WTC11 (cell line): ENCODE data around the gene HAUS2. TPM values are rescaled to one million over a fixed set of nuclear protein-coding genes. Genes with fewer than 3 reads are reported as not detected.
A peak's percentile ranks its signal among the peaks of the same experiment; 100 is the strongest.
"Not testable (repeated sequence)": the region's sequence is repeated elsewhere in the genome, so short reads cannot be mapped to it uniquely, and the experiment has no call there.

Source experiments
- ATAC-seq: fragments of 200-7000 bp; cut with Tn5 transposase; 2 replicates; pipeline ENCODE4 v1.10.0; 2021; ENCODE audit warnings: mild to moderate bottlenecking, moderate library complexity
- CTCF ChIA-PET: fragments of 300-600 bp; sonication (Branson Sonifier 250); formaldehyde crosslinking; loops from one replicate; lab custom pipeline; 2021; ENCODE audit warnings: antibody characterized with exemption; lab: Charles Lee
- POLR2A ChIA-PET: fragments of 350-600 bp; sonication (Branson Sonifier 250); formaldehyde crosslinking; loops from one replicate; lab custom pipeline; 2021; ENCODE audit warnings: antibody characterized with exemption; lab: Charles Lee
- DNase-seq: peaks from one replicate; pipeline ENCODE4 v3.0.0; 2021; ENCODE audit warnings: low spot score
- H3K27ac Mint-ChIP-seq: 2 replicates; pipeline ENCODE4 v1.8.0; 2021; ENCODE audit warnings: mixed read lengths
- H3K27me3 Mint-ChIP-seq: 2 replicates; pipeline ENCODE4 v1.8.0; 2021; ENCODE audit warnings: low read depth, mild to moderate bottlenecking, moderate library complexity, mixed read lengths
- H3K36me3 Mint-ChIP-seq: 2 replicates; pipeline ENCODE4 v1.8.0; 2021; ENCODE audit warnings: mixed read lengths
- H3K4me1 Mint-ChIP-seq: 2 replicates; pipeline ENCODE4 v1.8.0; 2022; ENCODE audit warnings: mixed read lengths
- H3K4me3 Mint-ChIP-seq: 2 replicates; pipeline ENCODE4 v1.8.0; 2021; ENCODE audit warnings: mild to moderate bottlenecking, moderate library complexity, mixed read lengths
- H3K9me3 Mint-ChIP-seq: 2 replicates; pipeline ENCODE4 v1.8.0; 2021; ENCODE audit warnings: mixed read lengths
- FOXJ3 ChIP-seq: sonication (generic); formaldehyde crosslinking; IDR thresholded peaks from 2 replicates; pipeline ENCODE4 v1.9.0; 2021; ENCODE audit warnings: missing genetic modification reagents, mild to moderate bottlenecking, borderline replicate concordance
- FOXP1 ChIP-seq: sonication (generic); formaldehyde crosslinking; IDR thresholded peaks from 2 replicates; pipeline ENCODE4 v1.8.0; 2022; ENCODE audit warnings: missing genetic modification reagents, mild to moderate bottlenecking, moderate library complexity, borderline replicate concordance
- NR2C2 ChIP-seq: sonication (generic); formaldehyde crosslinking; IDR thresholded peaks from 2 replicates; pipeline ENCODE4 v1.8.0; 2022; ENCODE audit warnings: mild to moderate bottlenecking, missing genetic modification reagents
- OVOL2 ChIP-seq: fragments of 250-450 bp; sonication (Bioruptor Pico); IDR thresholded peaks from 2 replicates; pipeline ENCODE4 v1.9.0; 2021; ENCODE audit warnings: mild to moderate bottlenecking, borderline replicate concordance
- PRRX2 ChIP-seq: fragments of 250-450 bp; sonication (Bioruptor Pico); IDR thresholded peaks from 2 replicates; pipeline ENCODE4 v1.8.0; 2021; ENCODE audit warnings: mild to moderate bottlenecking
- USF2 ChIP-seq: sonication (generic); formaldehyde crosslinking; IDR thresholded peaks from 2 replicates; pipeline ENCODE4 v1.8.1; 2023; ENCODE audit warnings: mild to moderate bottlenecking, missing genetic modification reagents, moderate library complexity
- ZNF138 ChIP-seq: sonication (generic); formaldehyde crosslinking; conservative IDR thresholded peaks from 2 replicates; pipeline ENCODE4 v1.8.1; 2022; ENCODE audit warnings: mild to moderate bottlenecking, moderate library complexity, missing genetic modification reagents
- ZNF512 ChIP-seq: sonication (generic); formaldehyde crosslinking; IDR thresholded peaks from 2 replicates; pipeline ENCODE4 v1.8.1; 2022; ENCODE audit warnings: missing genetic modification reagents, borderline replicate concordance
- total RNA-seq: library from RNA; stranded (reverse); gene quantifications from 3 replicates; pipeline ENCODE4 v1.2.3, GENCODE V29; 2021
- TF ChIP-seq, protein P1 (sequence below): sonication (generic); formaldehyde crosslinking; IDR thresholded peaks from 2 replicates; pipeline ENCODE4 v1.8.0; 2023; ENCODE audit warnings: missing genetic modification reagents, mild to moderate bottlenecking, borderline replicate concordance
- TF ChIP-seq, protein P2 (sequence below): sonication (generic); formaldehyde crosslinking; IDR thresholded peaks from 2 replicates; pipeline ENCODE4 v1.8.0; 2023; ENCODE audit warnings: missing genetic modification reagents

The HAUS2 gene
- total RNA-seq, 1 experiment from 2014 or later: 17.9 TPM

GRCh38 chr15:42549741-42550392 lies 1.2 kb downstream of the HAUS2 start:
- no peaks in the 10 kb centered on the region for H3K9me3 Mint-ChIP-seq
- no peak for TF ChIP-seq OVOL2 (CRISPR knock-in tag)
- H3K27ac Mint-ChIP-seq: no peak overlapping the region
- CTCF ChIA-PET: no interaction called here
- peaks cover 2% of the 10 kb centered on the region; the same call in 1 of the 2 replicates for H3K36me3 Mint-ChIP-seq
- H3K4me3 Mint-ChIP-seq: peak overlapping the region; percentile 93
- no peak for DNase-seq
- H3K4me1 Mint-ChIP-seq: peaks cover 14% of the 10 kb centered on the region
- no peak for ATAC-seq
- POLR2A ChIA-PET: interaction anchor here (0.7 to 3.0 kb wide), 2 partner anchors 12 to 25 kb away, joined by 5 to 9 read pairs; partner anchors contain the start of gene STARD9
- no peaks in the 10 kb centered on the region for H3K27me3 Mint-ChIP-seq

- Mint-ChIP-seq H3K9me3 (no peaks in the 10 kb centered on the region), H3K4me1 (peaks cover 7% of the 10 kb centered on the region), H3K27ac (no peak overlapping the region), H3K36me3 (peaks cover 9% of the 10 kb centered on the region), H3K4me3 (no peak overlapping the region), H3K27me3 (no peaks in the 10 kb centered on the region)
- no peak for DNase-seq
- ChIA-PET POLR2A (no interaction called here), CTCF (no interaction called here)
- no peak for ATAC-seq
- TF ChIP-seq, protein P1, sequence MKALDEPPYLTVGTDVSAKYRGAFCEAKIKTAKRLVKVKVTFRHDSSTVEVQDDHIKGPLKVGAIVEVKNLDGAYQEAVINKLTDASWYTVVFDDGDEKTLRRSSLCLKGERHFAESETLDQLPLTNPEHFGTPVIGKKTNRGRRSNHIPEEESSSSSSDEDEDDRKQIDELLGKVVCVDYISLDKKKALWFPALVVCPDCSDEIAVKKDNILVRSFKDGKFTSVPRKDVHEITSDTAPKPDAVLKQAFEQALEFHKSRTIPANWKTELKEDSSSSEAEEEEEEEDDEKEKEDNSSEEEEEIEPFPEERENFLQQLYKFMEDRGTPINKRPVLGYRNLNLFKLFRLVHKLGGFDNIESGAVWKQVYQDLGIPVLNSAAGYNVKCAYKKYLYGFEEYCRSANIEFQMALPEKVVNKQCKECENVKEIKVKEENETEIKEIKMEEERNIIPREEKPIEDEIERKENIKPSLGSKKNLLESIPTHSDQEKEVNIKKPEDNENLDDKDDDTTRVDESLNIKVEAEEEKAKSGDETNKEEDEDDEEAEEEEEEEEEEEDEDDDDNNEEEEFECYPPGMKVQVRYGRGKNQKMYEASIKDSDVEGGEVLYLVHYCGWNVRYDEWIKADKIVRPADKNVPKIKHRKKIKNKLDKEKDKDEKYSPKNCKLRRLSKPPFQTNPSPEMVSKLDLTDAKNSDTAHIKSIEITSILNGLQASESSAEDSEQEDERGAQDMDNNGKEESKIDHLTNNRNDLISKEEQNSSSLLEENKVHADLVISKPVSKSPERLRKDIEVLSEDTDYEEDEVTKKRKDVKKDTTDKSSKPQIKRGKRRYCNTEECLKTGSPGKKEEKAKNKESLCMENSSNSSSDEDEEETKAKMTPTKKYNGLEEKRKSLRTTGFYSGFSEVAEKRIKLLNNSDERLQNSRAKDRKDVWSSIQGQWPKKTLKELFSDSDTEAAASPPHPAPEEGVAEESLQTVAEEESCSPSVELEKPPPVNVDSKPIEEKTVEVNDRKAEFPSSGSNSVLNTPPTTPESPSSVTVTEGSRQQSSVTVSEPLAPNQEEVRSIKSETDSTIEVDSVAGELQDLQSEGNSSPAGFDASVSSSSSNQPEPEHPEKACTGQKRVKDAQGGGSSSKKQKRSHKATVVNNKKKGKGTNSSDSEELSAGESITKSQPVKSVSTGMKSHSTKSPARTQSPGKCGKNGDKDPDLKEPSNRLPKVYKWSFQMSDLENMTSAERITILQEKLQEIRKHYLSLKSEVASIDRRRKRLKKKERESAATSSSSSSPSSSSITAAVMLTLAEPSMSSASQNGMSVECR (CRISPR knock-in tag): no peak
- TF ChIP-seq FOXP1 (CRISPR knock-in tag) (no peak), USF2 (CRISPR knock-in tag) (no peak), FOXJ3 (CRISPR knock-in tag) (no peak)
These were observed 4.9 kb downstream of the HAUS2 start for GRCh38 chr15:42553554-42553953.

DNA sequence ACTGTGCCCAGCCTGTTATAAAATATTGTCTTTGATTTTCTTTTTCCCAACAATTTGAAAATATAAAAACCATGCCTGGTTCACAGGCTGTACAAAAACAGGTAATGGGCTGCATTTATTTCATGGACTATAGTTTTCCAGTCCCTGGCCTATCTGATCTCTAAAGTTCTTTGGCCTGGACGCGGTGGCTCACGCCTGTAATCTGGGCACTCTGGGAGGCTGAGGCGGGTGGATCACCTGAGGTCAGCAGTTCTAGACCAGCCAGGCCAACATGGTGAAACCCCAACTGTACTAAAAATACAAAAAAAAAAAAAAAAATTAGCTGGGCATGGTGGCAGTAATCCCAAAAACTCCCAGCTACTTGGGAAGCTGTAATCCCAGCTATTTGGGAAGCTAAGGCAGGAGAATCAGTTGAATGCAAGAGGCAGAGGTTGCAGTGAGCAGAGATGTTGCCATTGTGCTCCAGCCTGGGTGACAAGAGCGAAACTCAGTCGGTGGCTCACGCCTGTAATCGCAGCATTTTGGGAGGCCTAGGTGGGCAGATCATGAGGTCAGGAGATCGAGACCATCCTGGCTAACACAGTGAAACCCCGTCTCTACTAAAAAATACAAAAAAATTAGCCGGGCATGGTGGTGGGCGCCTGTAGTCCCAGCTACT lies 8.0 kb downstream of the HAUS2 start:
- DNase-seq, ATAC-seq, H3K27me3 Mint-ChIP-seq, H3K4me1 Mint-ChIP-seq, H3K27ac Mint-ChIP-seq, H3K4me3 Mint-ChIP-seq, H3K9me3 Mint-ChIP-seq: not testable (repeated sequence)
- H3K36me3 Mint-ChIP-seq: peaks cover 30% of the 10 kb centered on the region
- ChIA-PET POLR2A (interaction anchor here (0.6 kb wide), 1 partner anchor 321 kb away, joined by 4 read pairs; no protein-coding TSS in a partner anchor), CTCF (interaction anchor here (0.8 kb wide), 1 partner anchor 35 kb away, joined by 3 read pairs; no protein-coding TSS in a partner anchor)

DNA sequence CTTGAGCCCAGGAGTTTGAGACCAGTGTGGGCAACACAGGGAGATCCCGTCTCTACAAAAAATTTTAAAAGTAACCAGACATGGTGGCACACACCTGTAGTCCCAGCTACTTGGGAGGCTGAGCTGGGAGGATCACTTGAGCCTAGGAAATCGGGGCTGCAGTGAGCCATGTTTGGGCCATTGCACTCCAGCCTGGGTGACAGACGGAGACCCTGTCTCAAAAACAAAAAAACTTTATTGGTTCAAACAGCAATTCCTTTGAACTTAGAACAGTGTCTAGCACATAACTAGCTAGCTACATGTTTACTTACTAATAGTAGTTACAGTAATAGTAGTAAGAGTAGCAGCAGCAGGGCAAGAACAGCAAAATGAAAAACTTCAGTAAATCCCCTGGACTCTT lies 10.1 kb downstream of the HAUS2 start:
- Mint-ChIP-seq H3K36me3 (peaks cover 40% of the 10 kb centered on the region), H3K4me3 (no peak overlapping the region), H3K4me1 (no peaks in the 10 kb centered on the region)
- TF ChIP-seq PRRX2 (no peak), NR2C2 (CRISPR knock-in tag) (no peak), OVOL2 (CRISPR knock-in tag) (no peak), ZNF512 (CRISPR knock-in tag) (no peak), ZNF138 (CRISPR knock-in tag) (no peak)
- TF ChIP-seq, protein P2, sequence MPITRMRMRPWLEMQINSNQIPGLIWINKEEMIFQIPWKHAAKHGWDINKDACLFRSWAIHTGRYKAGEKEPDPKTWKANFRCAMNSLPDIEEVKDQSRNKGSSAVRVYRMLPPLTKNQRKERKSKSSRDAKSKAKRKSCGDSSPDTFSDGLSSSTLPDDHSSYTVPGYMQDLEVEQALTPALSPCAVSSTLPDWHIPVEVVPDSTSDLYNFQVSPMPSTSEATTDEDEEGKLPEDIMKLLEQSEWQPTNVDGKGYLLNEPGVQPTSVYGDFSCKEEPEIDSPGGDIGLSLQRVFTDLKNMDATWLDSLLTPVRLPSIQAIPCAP (CRISPR knock-in tag): no peak
- TF ChIP-seq, all 79 proteins: peak for 0
- ATAC-seq (no peak), DNase-seq (no peak)
- ChIA-PET POLR2A (no interaction called here), CTCF (no interaction called here)
- Mint-ChIP-seq H3K27me3 (no peaks in the 10 kb centered on the region), H3K9me3 (no peaks in the 10 kb centered on the region), H3K27ac (no peak overlapping the region)
